Measurements from ENCODE around the gene SLC7A14.

The SLC7A14 gene

GRCh38 chr3:170424879-170425278 lies 161.0 kb downstream of the SLC7A14 start:
- no peak for DNase-seq

- DNase-seq, result no peak
These were observed 162.8 kb downstream of the SLC7A14 start for GRCh38 chr3:170423001-170423615.

- no peak for DNase-seq
These were observed 164.1 kb downstream of the SLC7A14 start for GRCh38 chr3:170421758-170422157.

- DNase-seq, result peak; percentile 40
These were observed 164.7 kb downstream of the SLC7A14 start for GRCh38 chr3:170421111-170421641.

GRCh38 chr3:170420307-170420821 lies 165.5 kb downstream of the SLC7A14 start:
- DNase-seq, result no peak

GRCh38 chr3:170419557-170420087 lies 166.3 kb downstream of the SLC7A14 start:
- DNase-seq, result peak; percentile 17

DNA sequence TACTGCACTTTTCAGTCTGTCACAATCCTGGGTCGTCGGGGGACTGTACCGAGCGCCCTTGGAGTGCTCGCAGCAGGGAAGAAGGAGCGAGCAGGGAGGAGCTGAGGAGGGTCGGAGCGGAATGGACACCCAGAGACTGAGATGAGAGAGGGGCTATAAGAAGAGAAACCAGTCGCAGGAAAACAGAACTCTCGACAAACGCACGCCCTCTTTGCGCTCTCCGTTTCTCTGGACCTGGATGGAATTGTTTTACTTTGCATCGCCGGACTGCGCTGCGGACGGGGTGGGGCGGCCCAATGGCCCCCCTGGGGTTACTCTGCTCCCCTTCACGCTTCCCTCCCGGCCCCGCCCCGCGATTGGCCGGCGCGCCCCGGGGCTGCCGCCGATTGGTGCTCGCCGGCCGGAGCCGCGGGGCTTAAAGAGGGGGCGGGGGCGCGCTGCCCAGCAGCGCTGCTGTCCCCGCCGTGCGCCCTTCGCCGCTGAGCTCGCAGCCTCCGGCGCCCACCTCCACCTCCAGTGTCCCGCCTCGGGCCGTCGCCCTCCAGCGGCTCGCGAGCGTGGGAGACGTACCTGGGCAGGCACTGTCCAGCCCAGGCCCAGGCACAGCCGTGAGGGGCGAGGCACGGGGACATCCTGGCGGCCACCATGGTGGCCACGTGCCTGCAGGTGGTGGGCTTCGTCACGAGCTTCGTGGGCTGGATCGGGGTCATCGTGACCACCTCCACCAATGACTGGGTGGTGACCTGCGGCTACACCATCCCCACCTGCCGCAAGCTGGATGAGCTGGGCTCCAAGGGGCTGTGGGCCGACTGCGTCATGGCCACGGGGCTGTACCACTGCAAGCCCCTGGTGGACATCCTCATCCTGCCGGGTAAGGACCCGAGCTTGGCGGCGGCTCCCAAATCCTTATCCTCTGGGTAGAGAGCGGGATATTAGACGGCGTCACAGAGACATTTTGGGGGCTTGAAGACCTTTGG lies 167.2 kb downstream of the SLC7A14 start, which contains the start of gene CLDN11:
Gene CLDN11 (plus strand): TSS at position 447 of the 977 bp plus-strand sequence. CDS start 199 bp downstream, at position 646.
- DNase-seq, result peak; percentile 72

DNA sequence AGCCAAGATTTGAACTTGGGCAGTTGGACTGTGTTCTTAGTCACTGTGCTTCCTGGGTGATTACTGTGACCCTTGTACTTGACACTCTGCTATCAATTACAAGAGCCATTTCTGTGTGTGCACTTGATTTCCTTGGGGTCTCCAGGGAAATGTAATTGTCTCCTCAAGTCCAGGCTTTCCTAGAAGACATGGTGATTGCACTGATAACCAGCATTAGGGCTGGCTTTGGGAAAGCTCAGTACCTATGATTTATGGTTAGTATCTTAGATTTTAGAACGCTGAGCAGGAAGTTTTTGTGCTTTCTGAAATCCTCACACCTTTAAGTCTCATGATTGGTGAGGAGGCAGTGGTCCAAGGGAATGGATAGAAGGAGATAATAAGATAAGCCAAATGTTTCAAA lies 168.8 kb downstream of the SLC7A14 start:
- no peak for DNase-seq

GRCh38 chr3:170414202-170414663 lies 171.6 kb downstream of the SLC7A14 start:
- DNase-seq, result peak; percentile 85

DNA sequence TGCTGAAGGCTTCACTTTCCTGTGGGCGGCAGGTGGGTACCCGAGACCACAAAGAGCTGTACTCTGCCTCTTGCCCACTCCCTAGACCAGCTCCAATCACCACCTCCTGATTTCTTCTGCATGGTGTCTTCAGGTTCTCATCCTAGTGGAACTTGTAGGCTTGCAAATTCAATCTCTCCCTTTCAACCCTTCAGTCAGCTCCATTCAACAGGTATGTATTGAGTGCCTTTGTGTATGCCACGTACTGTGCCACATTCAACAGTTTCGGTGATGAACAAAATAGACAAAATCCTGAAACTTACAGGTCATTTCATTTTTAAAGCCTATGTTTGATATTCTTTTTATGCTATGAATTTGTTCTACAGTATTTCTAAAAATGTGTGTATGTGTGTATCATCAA lies 172.6 kb downstream of the SLC7A14 start:
- no peak for DNase-seq

GRCh38 chr3:170410428-170411029 lies 175.3 kb downstream of the SLC7A14 start:
- DNase-seq, result peak; percentile 29

All from EL (cell line).